Left renal pelvis (tissue), 4 donors: ENCODE data around the gene SLC25A30. TPM values are rescaled to one million over a fixed set of nuclear protein-coding genes. Genes with fewer than 3 reads are reported as not detected.
A peak's percentile ranks its signal among the peaks of the same experiment; 100 is the strongest.
"Not testable (repeated sequence)": the region's sequence is repeated elsewhere in the genome, so short reads cannot be mapped to it uniquely, and the experiment has no call there.

Experiments
- DNase-seq, 4 donors: peaks; one replicate each; pipeline ENCODE4 v3.0.0-alpha.2; 2013; ENCODE audit warnings: low read depth in 4 of 4, low spot score in 3 of 4
- polyA plus RNA-seq, 4 donors: library from polyadenylated mRNA; unstranded; fragments of 120-200 nt; gene quantifications; one replicate each; pipeline ENCODE4 v1.2.1, GENCODE V29; 2013; ENCODE audit not compliant: insufficient read length in 4 of 4

The SLC25A30 gene
- polyA plus RNA-seq, 4 donors, result 13.2 to 29.3 (median 26.6) TPM

- peak; percentile 41 to 61 (median 52) for DNase-seq
Observed at GRCh38 chr13:45370922-45371406, 47.2 kb downstream of the SLC25A30 start.

- DNase-seq, result no peak
Observed at GRCh38 chr13:45369116-45369515, 49.1 kb downstream of the SLC25A30 start.

- no peak for DNase-seq
Observed at GRCh38 chr13:45368571-45368970, 49.6 kb downstream of the SLC25A30 start.

- DNase-seq, result no peak
Observed at GRCh38 chr13:45368005-45368404, 50.2 kb downstream of the SLC25A30 start.

GRCh38 chr13:45367358-45367757 lies 50.8 kb downstream of the SLC25A30 start:
- DNase-seq, result no peak

GRCh38 chr13:45365558-45365885 lies 52.7 kb downstream of the SLC25A30 start:
- DNase-seq, result no peak

GRCh38 chr13:45364876-45365557 lies 53.2 kb downstream of the SLC25A30 start:
- DNase-seq, result no peak

GRCh38 chr13:45362939-45363338 lies 55.2 kb downstream of the SLC25A30 start:
- DNase-seq, result no peak

GRCh38 chr13:45361596-45362206 lies 56.5 kb downstream of the SLC25A30 start:
- DNase-seq, result no peak

GRCh38 chr13:45356966-45357672 lies 61.1 kb downstream of the SLC25A30 start:
- DNase-seq, result no peak

- DNase-seq, result no peak
Observed at GRCh38 chr13:45353895-45354294, 64.3 kb downstream of the SLC25A30 start.

GRCh38 chr13:45352031-45352430 lies 66.1 kb downstream of the SLC25A30 start:
- no peak for DNase-seq

- no peak for DNase-seq
Observed at GRCh38 chr13:45350152-45350551, 68.0 kb downstream of the SLC25A30 start.

- no peak for DNase-seq
Observed at GRCh38 chr13:45349438-45349837, 68.7 kb downstream of the SLC25A30 start.

- DNase-seq, result not testable (repeated sequence)
Observed at GRCh38 chr13:45344064-45344463, 74.1 kb downstream of the SLC25A30 start.

Other genes starting within 250 kb of the SLC25A30 start
- 1 to 10 TPM in 1 of 4 donors, under 1 TPM in 2, not detected in 1; 0.56 to 1.0 (median 0.69) TPM for gene KCTD4, start 217.3 kb downstream of the SLC25A30 start, polyA plus RNA-seq
- gene TPT1, start 77.2 kb downstream of the SLC25A30 start, polyA plus RNA-seq, result 1,000 to 10,000 TPM; 6,105 to 7,239 (median 6,814) TPM
- gene COG3, start 46.6 kb upstream of the SLC25A30 start, polyA plus RNA-seq, result 10 to 100 TPM; 30.5 to 32.9 (median 30.9) TPM
- gene ERICH6B, start 197.4 kb upstream of the SLC25A30 start, polyA plus RNA-seq, result 1 to 10 TPM; 1.1 to 3.0 (median 1.9) TPM